HUDEP-2 (cell line): ENCODE measurements around the gene MRPS34.
"Not testable (repeated sequence)": the region's sequence is repeated elsewhere in the genome, so short reads cannot be mapped to it uniquely, and the experiment has no call there.

Source experiments
- DNase-seq, 76 experiments: peaks; one replicate each; lab custom pipeline; 2025; ENCODE audit not compliant: unreplicated experiment in 76 of 76; lab: John Stamatoyannopoulos, UW

The MRPS34 gene

DNA sequence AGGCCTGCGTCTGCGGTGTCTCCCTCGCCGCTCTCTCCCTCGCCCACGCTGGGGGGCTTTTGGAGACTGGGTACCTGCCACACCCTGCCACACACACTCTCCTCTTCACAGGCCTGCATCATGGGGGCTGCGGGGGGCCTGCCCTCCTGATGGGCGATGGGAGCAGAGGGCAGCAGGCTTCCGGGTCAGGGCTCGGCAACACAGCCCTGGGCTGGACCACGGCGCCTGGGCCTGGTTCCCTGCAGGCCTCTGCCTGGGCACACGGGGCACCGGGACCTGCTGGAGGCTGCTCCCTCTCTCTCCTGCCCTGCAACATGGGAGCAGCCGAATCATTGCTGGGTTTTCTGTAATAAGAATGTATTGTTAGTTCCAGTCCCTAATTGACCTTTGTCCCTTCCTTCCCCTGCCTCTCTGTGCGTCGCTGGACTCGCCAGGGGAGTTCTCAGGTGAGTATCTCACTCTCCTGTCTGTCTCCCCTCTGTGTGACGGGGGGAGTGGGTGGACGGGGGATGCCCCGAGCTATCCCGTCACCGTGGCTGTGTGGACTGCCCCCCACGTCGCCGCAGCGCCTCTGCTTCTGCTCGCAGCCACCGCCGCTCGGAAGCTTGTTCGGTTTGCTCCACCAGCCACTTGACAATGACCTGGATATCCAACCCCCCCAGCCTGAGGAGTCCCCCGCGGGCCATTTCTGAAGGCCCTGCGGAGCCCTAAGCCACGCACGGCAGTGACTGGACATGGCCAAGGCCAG lies 15.0 kb downstream of the MRPS34 start:
- DNase-seq: no peak

- DNase-seq: no peak
Measured at GRCh38 chr16:1754204-1754603, 18.7 kb downstream of the MRPS34 start.

- no peak for DNase-seq
Measured at GRCh38 chr16:1752853-1753252, 20.1 kb downstream of the MRPS34 start.

DNA sequence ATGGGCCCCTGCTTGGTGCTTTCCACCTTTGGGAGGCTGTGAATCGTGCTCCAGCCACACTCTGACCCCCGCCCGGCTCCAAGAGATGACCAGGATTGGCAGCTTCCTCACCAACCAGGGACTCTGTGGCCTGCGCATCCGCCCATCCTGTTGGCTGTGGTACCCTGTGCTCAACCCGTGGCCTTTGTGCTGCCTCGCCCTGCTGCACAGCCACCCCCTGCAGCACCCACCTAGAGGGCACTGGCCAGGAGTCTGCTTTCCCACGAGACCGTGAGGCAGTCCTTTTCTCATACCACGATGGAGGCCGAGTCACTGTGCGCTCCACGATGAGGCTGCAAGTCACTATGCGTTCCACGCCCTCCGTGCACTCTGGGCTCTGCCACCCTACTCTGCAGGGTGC lies 21.0 kb downstream of the MRPS34 start:
- DNase-seq: no peak

DNA sequence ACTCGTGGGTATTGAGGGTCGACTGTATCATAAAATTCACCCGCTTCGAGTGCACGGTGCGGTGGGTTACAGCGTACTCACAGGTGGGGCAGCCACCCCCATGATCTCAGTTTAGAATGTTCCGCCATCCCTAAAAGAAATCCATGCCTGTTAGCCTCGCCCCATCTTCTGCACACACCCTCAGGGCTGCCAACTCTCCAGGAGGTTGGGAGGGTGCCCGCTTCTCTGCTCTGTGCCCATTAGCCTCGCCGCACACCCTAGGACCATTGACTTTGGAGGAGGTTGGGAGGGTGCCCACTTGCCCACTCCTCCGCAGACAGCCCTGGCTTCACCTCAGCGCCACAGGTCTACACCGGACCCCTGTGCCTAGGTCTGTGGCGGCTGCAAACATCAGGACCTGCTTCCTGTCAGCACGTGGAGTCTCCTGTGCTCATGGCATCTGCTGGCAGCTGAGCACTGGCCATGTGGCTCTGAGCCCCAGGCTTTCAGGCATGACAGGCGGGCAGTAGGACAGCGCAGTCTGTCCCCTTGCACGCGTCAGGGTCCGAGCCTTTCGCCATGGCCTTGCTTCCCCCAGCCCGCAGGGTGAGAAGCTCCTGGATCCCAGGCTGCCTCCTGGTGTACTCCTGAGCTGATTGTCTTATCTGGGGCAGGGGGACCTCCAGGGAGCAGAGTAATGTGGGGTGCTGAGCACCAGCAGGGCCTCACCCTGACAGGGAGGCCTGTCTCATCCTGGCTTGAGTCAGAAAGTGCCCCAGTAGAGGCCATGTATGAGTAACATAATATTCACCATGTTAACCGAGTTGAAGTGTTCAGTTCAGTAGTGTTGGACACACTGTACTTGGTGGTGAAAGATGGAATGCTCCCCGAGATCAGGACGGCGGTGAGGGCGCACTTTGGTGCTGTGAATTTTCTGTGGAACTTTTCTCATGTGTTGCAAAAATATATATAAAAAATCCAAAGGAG lies 23.5 kb downstream of the MRPS34 start:
- no peak for DNase-seq

- no peak for DNase-seq
Measured at GRCh38 chr16:1747934-1748333, 25.0 kb downstream of the MRPS34 start.

- no peak for DNase-seq
Measured at GRCh38 chr16:1746693-1747195, 26.2 kb downstream of the MRPS34 start.

DNA sequence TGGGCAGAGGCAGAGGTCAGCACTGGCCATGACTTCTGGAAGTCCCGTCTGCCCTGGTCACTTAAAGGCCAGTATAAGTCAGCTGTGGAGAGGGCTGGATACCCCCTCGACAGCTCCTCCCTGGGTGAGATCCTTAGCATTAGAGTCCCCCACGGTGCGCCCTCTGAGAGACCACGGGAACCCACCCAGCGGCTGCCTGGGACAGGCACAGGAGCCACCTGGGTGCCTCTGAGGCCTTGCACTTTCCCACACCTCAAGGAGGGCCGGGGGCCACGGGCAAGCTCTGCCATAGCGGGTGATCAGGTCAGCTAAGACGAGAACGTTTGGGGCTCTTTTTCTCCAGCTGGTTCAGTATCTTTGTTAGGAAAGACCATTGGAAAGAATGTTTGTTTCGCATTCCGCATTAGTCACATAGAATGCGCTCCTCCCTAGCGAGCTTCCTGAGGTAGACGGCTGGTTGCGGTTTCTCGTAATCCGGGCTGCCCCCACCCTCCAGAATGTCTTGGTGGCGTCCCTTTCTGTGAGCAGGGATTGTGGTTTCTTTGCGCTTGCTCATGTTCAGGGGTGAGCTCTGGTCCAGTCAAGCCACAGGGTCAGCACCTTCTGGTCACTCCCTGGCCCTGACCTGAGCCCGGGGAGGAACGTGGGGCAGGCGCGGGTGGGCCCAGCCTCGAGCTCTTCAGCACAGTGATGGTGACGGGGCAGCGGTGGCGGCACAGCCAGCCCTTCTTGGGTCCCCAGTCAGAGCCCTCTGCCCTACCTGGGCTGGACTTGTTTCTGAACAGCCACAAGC lies 26.8 kb downstream of the MRPS34 start:
- DNase-seq: no peak

DNA sequence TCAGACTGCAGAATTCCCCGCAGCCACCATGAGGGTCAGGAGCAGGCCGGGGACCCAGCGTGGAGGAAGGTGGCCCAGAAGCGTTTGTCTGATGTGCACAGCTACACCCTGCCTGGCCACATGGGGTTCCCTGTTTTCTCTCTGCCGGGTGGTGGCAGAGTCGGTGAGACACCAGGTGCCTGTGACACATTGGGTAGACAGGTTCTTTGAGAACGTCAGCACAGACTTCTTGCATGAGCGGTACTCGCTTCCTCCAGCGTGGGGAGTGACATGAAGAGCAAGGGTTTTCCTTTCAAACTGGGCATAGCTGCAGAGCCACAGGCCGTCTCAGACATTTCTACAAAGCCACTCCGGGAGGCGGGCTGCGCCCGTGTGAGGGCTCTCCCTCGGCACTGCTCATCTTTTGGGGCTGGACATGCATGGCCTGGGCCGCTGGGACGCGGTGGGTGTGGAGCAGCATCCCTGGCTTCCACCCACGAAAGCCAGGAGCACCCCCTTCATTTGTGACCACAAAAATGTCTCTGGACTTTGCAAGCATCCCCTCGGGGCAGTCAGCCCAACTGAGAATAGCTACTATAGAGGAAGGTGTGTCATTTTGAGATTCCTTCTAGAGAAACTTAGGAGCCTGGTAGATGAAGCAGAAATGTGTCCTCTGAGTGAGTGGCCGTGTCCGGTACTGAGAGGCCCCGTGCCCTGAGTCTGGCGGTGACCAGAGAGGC lies 27.6 kb downstream of the MRPS34 start:
- no peak for DNase-seq

DNA sequence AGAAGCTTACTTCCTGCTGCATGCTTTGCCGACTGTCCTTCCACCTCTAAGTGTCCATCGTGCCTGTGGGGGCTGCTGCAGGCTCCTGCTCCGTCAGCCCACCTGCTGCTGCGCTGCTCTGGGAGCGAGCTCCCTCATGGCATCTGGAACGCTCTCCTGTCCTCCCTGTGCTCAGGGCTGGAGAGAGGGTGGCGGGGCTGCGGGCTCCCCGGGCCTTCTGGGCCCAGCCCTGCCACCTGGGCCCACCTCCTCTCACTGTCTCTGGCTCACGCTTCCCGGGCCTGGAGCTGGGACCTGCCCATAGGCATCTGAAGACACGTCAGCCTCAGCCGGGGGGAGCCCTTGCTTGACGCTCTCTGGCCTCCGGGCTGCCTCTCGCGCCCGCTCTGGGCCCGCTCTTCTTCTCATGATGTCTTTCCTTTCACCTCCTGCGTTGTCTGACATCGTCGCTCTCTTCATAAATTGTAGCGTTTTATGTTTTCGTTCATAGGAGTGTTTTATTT lies 28.5 kb downstream of the MRPS34 start:
- no peak for DNase-seq

DNA sequence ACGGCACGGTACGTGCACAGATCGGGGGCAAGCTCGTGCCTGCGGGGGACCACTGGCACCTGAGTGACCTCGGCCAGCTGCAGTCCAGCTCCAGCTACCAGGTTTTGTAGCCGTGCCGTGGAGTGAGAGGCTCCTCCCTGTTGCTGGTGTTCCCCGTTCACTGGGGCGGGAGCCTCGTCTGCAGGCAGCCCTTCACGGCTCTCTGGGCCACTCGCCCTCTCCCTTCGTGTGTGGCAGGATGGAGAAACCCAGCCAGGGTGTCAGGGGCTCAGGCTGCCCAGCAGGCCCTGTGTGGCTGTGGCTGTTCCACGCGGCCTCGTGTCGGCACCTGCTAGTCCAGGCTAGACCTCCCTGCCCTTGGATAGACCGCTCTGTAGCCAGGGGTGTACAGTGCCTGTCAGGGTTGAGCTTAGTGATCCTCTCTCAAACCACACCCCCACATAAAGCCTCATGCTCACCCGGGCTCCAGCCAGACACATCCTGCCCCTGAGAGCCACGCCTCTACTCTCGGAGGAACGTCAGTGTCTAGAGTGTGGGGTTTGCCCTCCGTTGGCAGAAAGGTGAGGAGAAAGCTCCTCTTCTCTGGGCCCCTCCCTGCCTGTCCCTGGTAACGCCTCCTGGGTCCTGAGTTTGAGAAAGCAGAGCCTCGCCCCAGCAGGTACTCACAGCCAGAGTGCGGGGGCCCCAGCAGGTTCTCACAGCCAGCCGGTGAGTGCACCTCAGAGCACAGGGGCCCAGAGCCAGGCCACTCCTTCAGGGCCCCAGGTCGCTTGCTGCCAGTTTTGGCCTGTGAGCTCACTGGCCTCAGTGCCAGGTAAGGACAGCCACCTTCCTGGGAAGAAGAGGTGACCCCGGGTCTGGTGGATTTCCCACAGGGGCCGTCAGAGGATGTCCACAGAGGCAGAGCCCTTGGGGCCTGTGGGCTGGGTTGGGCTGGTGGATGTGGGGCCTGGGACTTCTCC lies 29.3 kb downstream of the MRPS34 start:
- no peak for DNase-seq

DNA sequence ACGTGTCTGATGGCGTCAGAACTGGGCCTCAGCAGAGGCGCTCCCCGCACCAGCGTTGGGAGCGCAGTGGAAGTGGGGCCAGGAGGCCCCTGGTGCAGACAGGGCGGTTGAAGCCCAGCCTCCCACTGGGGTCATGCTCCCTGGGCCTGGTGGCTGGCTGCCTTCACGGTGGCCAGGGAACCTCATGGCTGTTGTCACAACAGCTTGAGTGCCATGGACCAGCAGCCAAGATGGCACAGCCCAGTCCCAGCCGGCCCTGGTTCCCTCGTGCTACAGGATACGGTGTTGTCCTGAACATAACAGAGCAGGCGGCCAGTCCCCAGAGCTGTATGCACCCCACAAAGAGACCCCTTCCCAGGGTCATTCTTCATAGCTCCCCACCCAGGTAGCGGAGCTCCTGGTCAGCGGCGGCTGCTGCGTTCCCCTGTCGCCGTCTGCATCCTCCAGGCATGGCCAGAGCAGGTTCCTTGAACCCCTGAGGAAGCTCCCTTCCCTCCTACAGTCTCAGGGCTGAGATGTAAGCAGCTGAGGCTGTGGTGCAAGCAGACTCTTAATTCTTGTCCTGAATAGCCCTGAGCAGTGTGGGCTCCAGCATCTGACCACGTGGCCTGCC lies 31.3 kb downstream of the MRPS34 start:
- DNase-seq: no peak

DNA sequence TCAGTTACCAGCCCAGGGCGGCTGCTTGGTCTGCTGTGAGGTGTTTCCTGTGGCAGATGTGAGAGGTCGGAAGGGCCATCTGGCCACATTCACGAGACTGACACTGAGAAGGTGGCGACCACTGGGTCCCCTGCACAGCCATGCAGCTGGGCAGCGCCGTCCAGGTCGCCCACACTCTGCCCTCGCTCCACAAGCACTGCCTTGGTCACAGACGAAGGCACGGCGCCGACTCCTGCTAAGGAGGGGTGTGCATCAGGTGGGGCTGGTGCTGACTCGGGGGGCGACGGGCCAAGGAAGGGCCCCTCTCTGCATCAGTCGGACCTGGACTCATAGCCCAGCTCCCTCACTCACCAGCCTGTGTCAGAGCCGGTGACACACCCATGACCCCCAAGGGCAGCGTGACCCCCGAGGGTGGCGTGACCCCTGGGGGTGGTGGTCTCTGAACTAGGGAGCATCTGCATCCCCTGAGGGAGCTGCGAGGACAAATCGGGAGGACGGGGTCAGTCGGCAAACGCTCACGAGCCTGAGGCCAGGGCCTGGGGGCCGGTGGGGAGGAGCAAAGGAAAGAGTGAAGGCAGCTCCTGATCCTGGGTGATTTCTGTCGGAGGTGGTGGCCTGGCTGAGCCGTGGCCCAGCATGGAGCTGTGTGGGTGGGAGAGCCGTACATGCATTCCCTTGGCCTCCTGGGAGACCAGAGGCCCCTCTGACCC lies 32.0 kb downstream of the MRPS34 start:
- DNase-seq: no peak

DNA sequence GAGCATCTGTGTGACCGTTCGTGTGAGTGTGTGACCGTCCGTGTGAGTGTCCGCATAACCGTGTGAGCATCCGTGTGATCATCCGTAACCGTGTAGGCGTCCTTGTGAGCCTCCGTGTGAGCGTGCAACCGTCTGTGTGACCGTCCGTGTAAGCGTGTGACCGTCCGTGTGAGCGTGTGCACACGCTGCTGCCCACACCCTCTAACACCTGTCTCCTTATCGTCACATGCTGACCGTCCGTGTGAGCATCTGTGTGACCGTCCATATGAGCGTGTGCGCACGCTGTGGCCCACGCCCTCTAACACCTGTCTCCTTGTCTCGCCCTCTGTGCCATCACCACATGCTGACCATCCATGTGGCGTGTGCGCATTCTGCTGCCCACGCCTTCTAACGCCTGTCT lies 32.7 kb downstream of the MRPS34 start:
- no peak for DNase-seq

- no peak for DNase-seq
Measured at GRCh38 chr16:1734816-1735215, 38.1 kb downstream of the MRPS34 start.

GRCh38 chr16:1734123-1734522 lies 38.8 kb downstream of the MRPS34 start:
- DNase-seq: no peak

DNA sequence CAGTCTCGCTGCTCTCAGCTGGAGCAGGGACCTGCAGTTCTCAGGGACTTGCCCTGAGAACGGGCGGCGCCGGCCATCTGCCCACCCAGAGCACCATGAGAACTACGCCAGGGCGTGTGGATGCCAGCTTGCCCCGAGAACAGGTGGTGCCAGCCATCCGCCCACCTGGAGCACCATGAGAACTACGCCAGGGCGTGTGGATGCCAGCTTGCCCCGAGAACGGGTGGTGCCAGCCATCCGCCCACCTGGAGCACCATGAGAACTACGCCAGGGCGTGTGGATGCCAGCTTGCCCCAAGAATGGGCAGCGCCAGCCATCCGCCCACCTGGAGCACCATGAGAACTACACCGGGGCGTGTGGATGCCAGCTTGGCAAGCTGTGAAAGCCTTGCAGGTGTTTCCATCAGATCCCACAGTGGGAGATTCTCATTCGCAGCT lies 40.4 kb downstream of the MRPS34 start:
- DNase-seq: not testable (repeated sequence)

DNA sequence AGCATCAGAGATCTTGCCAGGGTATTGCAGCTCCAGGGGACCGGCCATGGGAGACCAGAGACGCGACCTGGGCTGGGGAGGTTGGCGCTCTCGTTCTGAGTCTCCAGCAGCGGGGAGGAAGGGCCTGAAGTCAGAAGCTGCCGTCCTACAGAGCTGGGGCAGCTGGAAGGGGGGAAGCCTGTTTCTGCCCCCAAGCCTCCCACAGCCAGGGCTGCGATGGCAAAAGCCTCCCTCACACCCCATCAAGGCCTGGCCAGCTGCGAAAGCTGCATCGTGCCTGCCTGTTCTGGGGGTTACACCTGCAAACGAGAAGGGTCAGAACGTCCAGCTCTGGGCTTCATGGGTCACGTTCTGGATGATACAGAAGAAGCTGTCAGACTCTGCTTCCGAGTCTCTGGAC lies 40.9 kb downstream of the MRPS34 start:
- no peak for DNase-seq
